H9 (cell line): ENCODE measurements around the gene DMRTB1. TPM values are rescaled to one million over a fixed set of nuclear protein-coding genes. Genes with fewer than 3 reads are reported as not detected.

ENCODE experiments used
- DNase-seq: peaks from one replicate; pipeline ENCODE4 v3.0.0-alpha.2; 2017
- H2AFZ ChIP-seq: one replicate; pipeline ENCODE4 v1.6.1; 2013; ENCODE audit warnings: mild to moderate bottlenecking, low read length, control low read depth, moderate library complexity
- H2AK5ac ChIP-seq: 2 replicates; pipeline ENCODE4 v1.6.1; 2013; ENCODE audit warnings: low read length, control low read depth, mixed read lengths; ENCODE audit not compliant: insufficient read length
- H2BK120ac ChIP-seq: one replicate; pipeline ENCODE4 v1.6.1; 2013; ENCODE audit warnings: low read depth, mild to moderate bottlenecking, low read length, control low read depth, inconsistent platforms; ENCODE audit not compliant: poor library complexity, severe bottlenecking
- H2BK12ac ChIP-seq: 2 replicates; pipeline ENCODE4 v1.6.1; 2013; ENCODE audit warnings: low read length, control low read depth, mixed read lengths, low read depth; ENCODE audit not compliant: insufficient read length
- H2BK15ac ChIP-seq: 2 replicates; pipeline ENCODE4 v1.6.1; 2013; ENCODE audit warnings: low read depth, low read length, control low read depth
- H2BK20ac ChIP-seq: one replicate; pipeline ENCODE4 v1.6.1; 2013; ENCODE audit warnings: low read depth, mild to moderate bottlenecking, low read length, control low read depth, inconsistent platforms; ENCODE audit not compliant: poor library complexity, severe bottlenecking
- H2BK5ac ChIP-seq: 2 replicates; pipeline ENCODE4 v1.6.1; 2013; ENCODE audit warnings: low read length, control low read depth, mixed read lengths; ENCODE audit not compliant: insufficient read length
- H3K14ac ChIP-seq: 2 replicates; pipeline ENCODE4 v1.6.1; 2013; ENCODE audit warnings: low read length, control low read depth; ENCODE audit not compliant: insufficient read depth
- H3K18ac ChIP-seq: 2 replicates; pipeline ENCODE4 v1.6.1; 2013; ENCODE audit warnings: low read depth, mild to moderate bottlenecking, mixed read lengths, low read length, control low read depth; ENCODE audit not compliant: insufficient read length
- H3K23ac ChIP-seq: 2 replicates; pipeline ENCODE4 v1.6.1; 2013; ENCODE audit warnings: low read length, control low read depth, mixed read lengths, low read depth; ENCODE audit not compliant: insufficient read length
- H3K23me2 ChIP-seq: 2 replicates; pipeline ENCODE4 v1.6.1; 2013; ENCODE audit warnings: low read depth, mild to moderate bottlenecking, mixed read lengths, low read length, control low read depth; ENCODE audit not compliant: insufficient read length, poor library complexity, severe bottlenecking
- H3K27ac ChIP-seq: 2 replicates; pipeline ENCODE4 v1.5.1; 2013; ENCODE audit warnings: low read length, control low read depth, mixed read lengths, low read depth; ENCODE audit not compliant: insufficient read length
- H3K27me3 ChIP-seq: 2 replicates; pipeline ENCODE4 v1.6.1; 2013; ENCODE audit warnings: low read length, control low read depth, inconsistent platforms; ENCODE audit not compliant: insufficient read depth
- H3K4ac ChIP-seq: 2 replicates; pipeline ENCODE4 v1.6.1; 2013; ENCODE audit warnings: low read depth, mild to moderate bottlenecking, control low read depth, inconsistent platforms, low read length, moderate library complexity
- H3K4me1 ChIP-seq: 2 replicates; pipeline ENCODE4 v1.6.1; 2013; ENCODE audit warnings: low read length, control low read depth, inconsistent platforms; ENCODE audit not compliant: insufficient read depth
- H3K4me2 ChIP-seq: 2 replicates; pipeline ENCODE4 v1.6.1; 2013; ENCODE audit warnings: low read length, control low read depth, mixed read lengths; ENCODE audit not compliant: insufficient read length, insufficient read depth
- H3K56ac ChIP-seq: 2 replicates; pipeline ENCODE4 v1.6.1; 2013; ENCODE audit warnings: low read depth, mild to moderate bottlenecking, mixed read lengths, low read length, control low read depth; ENCODE audit not compliant: insufficient read length
- H3K79me1 ChIP-seq: 2 replicates; pipeline ENCODE4 v1.6.1; 2013; ENCODE audit warnings: low read depth, mild to moderate bottlenecking, moderate library complexity, low read length, control low read depth, inconsistent platforms; ENCODE audit not compliant: insufficient read depth, poor library complexity, severe bottlenecking
- H3K79me2 ChIP-seq: 2 replicates; pipeline ENCODE4 v1.6.1; 2013; ENCODE audit warnings: low read length, control low read depth, inconsistent platforms; ENCODE audit not compliant: insufficient read depth
- H3K9ac ChIP-seq: 2 replicates; pipeline ENCODE4 v1.6.1; 2013; ENCODE audit warnings: low read length, control low read depth, mixed read lengths; ENCODE audit not compliant: insufficient read length; ENCODE audit errors: extremely low read depth
- H3K9me3 ChIP-seq: one replicate; pipeline ENCODE4 v1.6.1; 2013; ENCODE audit warnings: low read depth, low read length, inconsistent platforms; ENCODE audit not compliant: control insufficient read depth
- H3T11ph ChIP-seq: one replicate; pipeline ENCODE4 v1.6.1; 2013; ENCODE audit warnings: mild to moderate bottlenecking, low read length, control low read depth, inconsistent platforms
- H4K20me1 ChIP-seq: one replicate; pipeline ENCODE4 v1.6.1; 2013; ENCODE audit not compliant: control insufficient read depth, insufficient read length, insufficient read depth
- H4K5ac ChIP-seq: 2 replicates; pipeline ENCODE4 v1.6.1; 2013; ENCODE audit warnings: low read depth, mild to moderate bottlenecking, mixed read lengths, low read length, control low read depth; ENCODE audit not compliant: insufficient read length
- H4K8ac ChIP-seq: replicated peaks from 2 replicates; pipeline ENCODE4 v1.6.1; 2013; ENCODE audit warnings: low read length, control low read depth, mixed read lengths, low read depth; ENCODE audit not compliant: insufficient read length
- H4K91ac ChIP-seq: 2 replicates; pipeline ENCODE4 v1.6.1; 2013; ENCODE audit warnings: low read depth, mild to moderate bottlenecking, moderate library complexity, mixed read lengths, low read length, control low read depth; ENCODE audit not compliant: insufficient read length
- H3K27ac Mint-ChIP-seq, 3 experiments: 2 replicates in 2 of 3; 3 replicates in 1 of 3; pipeline ENCODE4 v1.8.0; 2020 to 2021; ENCODE audit warnings: mixed read lengths in 3 of 3, mild to moderate bottlenecking in 1 of 3, moderate library complexity in 1 of 3
- H3K27me3 Mint-ChIP-seq: 2 replicates; pipeline ENCODE4 v1.8.0; 2021; ENCODE audit warnings: low read depth, mild to moderate bottlenecking, moderate library complexity, mixed read lengths
- H3K36me3 Mint-ChIP-seq, 3 experiments: 2 replicates in 2 of 3; 3 replicates in 1 of 3; pipeline ENCODE4 v1.8.0; 2020 to 2021; ENCODE audit warnings: low read depth in 3 of 3, mixed read lengths in 3 of 3; ENCODE audit not compliant: insufficient read depth in 1 of 3
- H3K4me1 Mint-ChIP-seq, 2 experiments: 2 replicates each; pipeline ENCODE4 v1.8.0; 2020; ENCODE audit warnings: mixed read lengths in 2 of 2
- H3K4me3 Mint-ChIP-seq, 2 experiments: 2 replicates in 1 of 2; 3 replicates in 1 of 2; pipeline ENCODE4 v1.8.0; 2020 to 2021; ENCODE audit warnings: mild to moderate bottlenecking in 2 of 2, mixed read lengths in 2 of 2, moderate library complexity in 1 of 2
- H3K9me3 Mint-ChIP-seq, 2 experiments: 2 replicates in 1 of 2; 3 replicates in 1 of 2; pipeline ENCODE4 v1.8.0; 2020; ENCODE audit warnings: mild to moderate bottlenecking in 2 of 2, mixed read lengths in 2 of 2, moderate library complexity in 1 of 2
- WGBS: extraction: QIAGEN DNeasy Blood & Tissue Kit; methylation state at CpG from one replicate; pipeline ENCODE4 v1.1.7; 2013; ENCODE audit warnings: missing lambda C conversion rate, low lambda C conversion rate, mixed read lengths; ENCODE audit not compliant: insufficient read length; ENCODE audit errors: extremely low coverage; 5-methylcytosine and 5-hydroxymethylcytosine counted together
- total RNA-seq: library from RNA; stranded (reverse); gene quantifications from 2 replicates; pipeline ENCODE4 v1.2.1, GENCODE V29; 2021
- TF ChIP-seq, protein P1 (sequence below): fragments of 200-600 bp; sonication (generic); conservative IDR thresholded peaks from 3 replicates; pipeline ENCODE4 v1.8.0; 2021; ENCODE audit warnings: antibody characterized with exemption, mild to moderate bottlenecking

Gene DMRTB1
- total RNA-seq, 1 experiment from 2014 or later, result not detected

- Histone ChIP-seq H2AK5ac (no peak overlapping the region), H3K23me2 (no peaks in the 10 kb centered on the region), H3K9ac (no peak overlapping the region), H3K18ac (no peak overlapping the region), H3K27me3 (no peaks in the 10 kb centered on the region), H2BK15ac (no peak overlapping the region), H3K14ac (peak overlapping the region; percentile 66; the same call in 1 of the 2 replicates), H3K4me2 (no peak overlapping the region), H2BK20ac (no peak overlapping the region), H3K9me3 (no peaks in the 10 kb centered on the region), H3T11ph (no peak overlapping the region), H4K8ac (no peak overlapping the region), H2AFZ (no peak overlapping the region), H2BK120ac (no peak overlapping the region), H4K91ac (no peak overlapping the region), H3K4me1 (peaks cover 3% of the 10 kb centered on the region; the same call in 1 of the 2 replicates), H3K27ac (no peak overlapping the region), H3K56ac (no peak overlapping the region), H2BK12ac (no peak overlapping the region), H4K20me1 (peaks cover 3% of the 10 kb centered on the region), H4K5ac (no peak overlapping the region), H3K79me1 (no peaks in the 10 kb centered on the region), H3K79me2 (no peaks in the 10 kb centered on the region), H3K4ac (no peak overlapping the region), H3K23ac (no peak overlapping the region), H2BK5ac (no peak overlapping the region)
- TF ChIP-seq, protein P1, sequence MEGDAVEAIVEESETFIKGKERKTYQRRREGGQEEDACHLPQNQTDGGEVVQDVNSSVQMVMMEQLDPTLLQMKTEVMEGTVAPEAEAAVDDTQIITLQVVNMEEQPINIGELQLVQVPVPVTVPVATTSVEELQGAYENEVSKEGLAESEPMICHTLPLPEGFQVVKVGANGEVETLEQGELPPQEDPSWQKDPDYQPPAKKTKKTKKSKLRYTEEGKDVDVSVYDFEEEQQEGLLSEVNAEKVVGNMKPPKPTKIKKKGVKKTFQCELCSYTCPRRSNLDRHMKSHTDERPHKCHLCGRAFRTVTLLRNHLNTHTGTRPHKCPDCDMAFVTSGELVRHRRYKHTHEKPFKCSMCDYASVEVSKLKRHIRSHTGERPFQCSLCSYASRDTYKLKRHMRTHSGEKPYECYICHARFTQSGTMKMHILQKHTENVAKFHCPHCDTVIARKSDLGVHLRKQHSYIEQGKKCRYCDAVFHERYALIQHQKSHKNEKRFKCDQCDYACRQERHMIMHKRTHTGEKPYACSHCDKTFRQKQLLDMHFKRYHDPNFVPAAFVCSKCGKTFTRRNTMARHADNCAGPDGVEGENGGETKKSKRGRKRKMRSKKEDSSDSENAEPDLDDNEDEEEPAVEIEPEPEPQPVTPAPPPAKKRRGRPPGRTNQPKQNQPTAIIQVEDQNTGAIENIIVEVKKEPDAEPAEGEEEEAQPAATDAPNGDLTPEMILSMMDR, result no peak
- H3K27me3 Mint-ChIP-seq, result peaks cover 11% of the 10 kb centered on the region
- WGBS, result no CpG with 5 or more reads among the region's 27 CpGs
- no peaks in the 10 kb centered on the region for H3K36me3 Mint-ChIP-seq
- H3K9me3 Mint-ChIP-seq, result no peaks in the 10 kb centered on the region; a peak in 1 of 5 replicates
- no peak for DNase-seq
- H3K4me3 Mint-ChIP-seq, result no peak overlapping the region; a peak in 1 of 5 replicates
- H3K4me1 Mint-ChIP-seq, result peaks cover 15 to 40% of the 10 kb centered on the region in 2 experiments
- H3K27ac Mint-ChIP-seq, result peak overlapping the region in 1 of 3 experiments; percentile 63; a peak in 2 of 7 replicates
These were observed 44.4 kb downstream of the DMRTB1 start for GRCh38 chr1:53503433-53504217.
